GM12892 (cell line): Measurements from ENCODE around the gene ZNF556.
"Not testable (repeated sequence)": the region's sequence is repeated elsewhere in the genome, so short reads cannot be mapped to it uniquely, and the experiment has no call there.

Experiments
- DNase-seq: peaks from one replicate; pipeline ENCODE4 v3.0.0; 2011; ENCODE audit not compliant: insufficient read length
- FAIRE-seq: peaks from 2 replicates; lab custom pipeline; 2011; peaks lifted over from hg19 to GRCh38; lab: Jason Lieb, UNC
- POLR2A ChIP-seq: IDR thresholded peaks from 2 replicates; pipeline ENCODE4 v1.6.1; 2011; ENCODE audit warnings: low read depth, low read length, control low read depth
- POLR2AphosphoS5 ChIP-seq: IDR thresholded peaks from 2 replicates; pipeline ENCODE4 v1.6.1; 2011; ENCODE audit warnings: low read depth, low read length, control low read depth
- TAF1 ChIP-seq: IDR thresholded peaks from 2 replicates; pipeline ENCODE4 v1.6.1; 2011; ENCODE audit warnings: low read depth, mild to moderate bottlenecking, control low read depth, low read length, borderline replicate concordance

Gene ZNF556

DNA sequence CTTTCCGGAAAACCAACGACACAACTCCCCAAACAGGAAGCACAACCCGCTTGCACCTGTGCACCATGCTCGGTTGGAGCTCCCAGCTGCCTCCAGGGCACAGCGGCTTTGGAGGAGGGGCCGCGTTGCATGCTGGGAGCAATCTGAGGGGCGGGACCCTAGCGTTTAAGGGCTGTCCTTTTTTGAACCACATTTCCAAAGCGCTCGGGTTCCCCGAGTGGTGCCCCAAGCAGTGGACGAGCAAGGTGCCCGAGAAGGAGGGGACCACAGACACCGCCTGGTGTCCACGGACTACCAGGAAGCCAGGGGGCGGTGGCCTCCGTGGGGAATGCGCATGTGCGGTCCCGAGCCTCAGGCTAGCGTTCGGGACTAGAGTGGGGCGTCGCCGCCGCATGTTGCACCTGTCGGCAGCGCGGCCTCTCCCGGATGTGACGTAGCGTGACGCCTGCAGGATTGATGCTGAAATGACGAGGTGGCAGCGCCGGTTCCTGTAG lies 21.6 kb downstream of the ZNF556 start:
- FAIRE-seq (no peak), DNase-seq (no peak)
- TF ChIP-seq TAF1 (no peak), POLR2A (no peak), POLR2AphosphoS5 (no peak)

DNA sequence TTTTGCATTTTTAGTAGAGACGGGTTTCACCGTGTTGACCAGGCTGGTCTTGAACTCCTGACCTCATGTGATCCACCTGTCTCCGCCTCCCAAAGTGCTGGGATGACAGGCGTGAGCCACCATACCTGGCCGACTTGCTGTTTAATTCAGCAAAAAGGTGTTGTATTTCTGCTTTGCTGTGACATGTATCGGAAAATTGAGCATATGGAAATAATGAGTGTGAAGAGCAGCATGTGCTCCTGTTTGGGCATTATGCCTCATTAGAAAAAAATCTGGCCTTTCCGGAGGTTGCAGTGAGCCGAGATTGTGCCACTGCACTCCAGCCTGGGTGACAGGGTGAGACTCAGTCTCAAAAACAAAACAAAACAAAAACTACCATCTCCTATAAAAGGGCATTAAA lies 23.4 kb downstream of the ZNF556 start:
- FAIRE-seq, DNase-seq: not testable (repeated sequence)

DNA sequence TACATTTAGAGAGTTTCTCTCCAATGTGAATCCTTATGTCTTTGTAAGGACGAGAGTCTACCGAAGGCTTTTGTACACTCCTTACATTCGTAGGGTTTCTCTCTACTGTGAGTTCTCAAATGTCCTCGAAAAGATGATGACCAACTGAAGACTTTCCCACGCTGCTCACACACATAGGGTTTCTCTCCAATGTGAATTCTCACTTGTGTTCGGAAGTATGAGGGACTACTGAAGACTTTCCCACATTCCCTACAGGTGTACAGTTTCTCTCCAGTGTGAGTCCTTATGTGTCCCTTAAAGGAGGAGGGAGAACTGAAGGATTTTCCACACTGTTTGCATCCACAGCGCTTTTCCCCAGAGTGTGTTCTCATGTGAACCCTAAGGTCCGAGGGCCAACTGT lies 29.6 kb downstream of the ZNF556 start:
- DNase-seq (no peak), FAIRE-seq (no peak)
- TF ChIP-seq POLR2AphosphoS5 (no peak), POLR2A (no peak), TAF1 (no peak)

DNA sequence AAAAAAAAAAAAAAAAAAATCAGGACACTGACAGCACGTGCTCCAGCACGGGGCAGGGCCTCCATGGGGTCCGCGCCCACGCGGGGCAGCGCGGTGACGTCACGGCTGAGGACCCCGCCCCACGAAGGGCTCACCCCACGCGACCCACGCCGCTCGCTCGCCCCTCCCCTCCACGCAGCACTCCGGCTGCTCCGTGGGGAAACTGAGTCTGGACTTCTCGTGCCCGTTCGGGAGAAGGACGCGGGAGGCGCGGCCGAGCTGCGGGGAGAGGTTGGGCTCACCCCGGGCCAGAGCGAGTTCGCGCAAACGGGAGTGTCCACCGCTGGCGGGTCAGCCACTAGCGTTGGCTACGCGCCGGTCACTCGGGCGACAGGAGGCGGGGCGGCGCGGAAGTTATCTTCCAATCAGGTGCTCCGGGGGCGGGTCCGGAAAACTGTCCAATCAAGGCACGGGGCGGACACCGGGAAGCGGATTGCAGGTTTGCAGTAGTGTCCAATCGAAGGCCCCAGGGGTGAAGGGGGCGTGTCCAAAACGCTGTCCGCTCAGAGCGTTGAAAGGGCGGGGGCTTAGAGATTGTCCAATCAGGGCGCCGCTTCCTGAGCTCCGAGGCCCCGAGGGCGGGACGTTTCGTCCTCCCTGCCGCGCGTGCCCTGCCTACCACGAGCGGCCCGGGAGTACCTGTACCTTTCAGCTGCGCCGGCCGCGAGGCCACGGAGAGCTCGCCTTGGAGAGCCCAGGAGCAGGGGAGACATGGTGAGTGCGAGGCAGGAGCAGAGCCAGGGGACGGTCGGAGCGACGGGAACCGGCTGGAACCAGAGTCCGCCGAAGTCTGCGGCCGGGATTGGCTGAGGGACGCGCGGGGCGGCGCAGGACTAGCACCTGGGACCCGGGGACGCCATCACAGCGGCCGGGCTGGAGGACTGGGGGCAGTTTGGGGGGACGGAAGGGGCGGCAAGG lies 33.4 kb downstream of the ZNF556 start, which contains the start of gene ZNF57:
Gene ZNF57, plus strand, starts transcription at position 633 of the 957 bp plus-strand sequence. Its CDS starts 118 bp downstream, at position 751.
- DNase-seq (peak; percentile 98), FAIRE-seq (peak; percentile 94)
- TF ChIP-seq POLR2AphosphoS5 (peak; percentile 53), TAF1 (0 out of 2 replicates have a peak, but pooled peaks have one; percentile 27), POLR2A (peak; percentile 71; the same call in 1 of the 2 replicates)

DNA sequence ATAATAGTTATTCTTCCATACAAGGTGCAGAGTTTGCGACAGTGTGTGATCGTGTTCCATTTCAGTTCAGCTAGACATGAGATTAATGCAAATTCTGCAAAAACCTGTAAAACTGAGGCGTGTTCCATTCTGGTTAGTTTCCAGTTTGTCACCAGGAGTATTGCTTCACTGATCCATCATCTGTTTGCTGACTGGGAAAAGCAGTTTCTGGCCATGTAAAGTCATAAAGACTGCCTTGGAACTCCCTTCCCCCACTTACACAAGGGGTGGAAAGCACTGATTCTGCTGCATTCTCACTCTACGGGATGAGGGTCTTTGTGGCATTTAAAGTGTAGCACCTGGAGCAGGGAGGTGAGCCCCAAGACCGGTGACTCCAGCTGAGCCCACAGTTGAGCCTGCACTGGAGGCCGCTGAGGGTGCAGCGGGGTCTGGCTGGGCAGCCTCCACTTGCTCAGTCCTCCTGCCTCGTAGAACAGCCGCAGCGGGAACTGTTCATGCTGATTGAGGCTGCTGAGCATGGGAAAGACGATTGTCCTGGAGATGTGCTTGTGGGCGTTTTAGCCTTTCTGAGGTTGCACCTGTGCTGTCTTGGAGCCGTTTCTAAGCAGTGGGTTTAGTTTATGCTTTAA lies 35.6 kb downstream of the ZNF556 start:
- no peak for FAIRE-seq
- no peak for DNase-seq

DNA sequence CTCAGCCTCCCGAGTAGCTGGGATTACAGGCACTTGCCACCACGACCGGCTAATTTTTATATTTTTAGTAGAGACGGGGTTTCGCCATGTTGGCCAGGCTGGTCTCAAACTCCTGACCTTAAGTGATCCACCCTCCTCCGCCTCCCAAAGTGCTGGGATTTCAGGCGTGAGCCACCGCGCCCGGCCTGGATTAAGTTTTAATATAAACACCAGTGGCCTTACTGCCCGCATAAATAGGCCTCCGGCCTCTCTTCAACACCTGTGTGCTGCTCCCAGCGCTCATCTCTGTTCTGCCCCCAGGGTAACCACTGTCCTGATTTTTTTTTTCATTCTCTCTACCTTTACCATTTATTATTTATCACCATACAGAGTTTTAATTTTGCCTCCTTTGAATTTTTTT lies 36.2 kb downstream of the ZNF556 start:
- FAIRE-seq = not testable (repeated sequence)

More for the DNA sequence above, 35.6 kb downstream of the ZNF556 start:
- TF ChIP-seq POLR2A = no peak
- no peak for TF ChIP-seq POLR2AphosphoS5
- no peak for TF ChIP-seq TAF1

DNA sequence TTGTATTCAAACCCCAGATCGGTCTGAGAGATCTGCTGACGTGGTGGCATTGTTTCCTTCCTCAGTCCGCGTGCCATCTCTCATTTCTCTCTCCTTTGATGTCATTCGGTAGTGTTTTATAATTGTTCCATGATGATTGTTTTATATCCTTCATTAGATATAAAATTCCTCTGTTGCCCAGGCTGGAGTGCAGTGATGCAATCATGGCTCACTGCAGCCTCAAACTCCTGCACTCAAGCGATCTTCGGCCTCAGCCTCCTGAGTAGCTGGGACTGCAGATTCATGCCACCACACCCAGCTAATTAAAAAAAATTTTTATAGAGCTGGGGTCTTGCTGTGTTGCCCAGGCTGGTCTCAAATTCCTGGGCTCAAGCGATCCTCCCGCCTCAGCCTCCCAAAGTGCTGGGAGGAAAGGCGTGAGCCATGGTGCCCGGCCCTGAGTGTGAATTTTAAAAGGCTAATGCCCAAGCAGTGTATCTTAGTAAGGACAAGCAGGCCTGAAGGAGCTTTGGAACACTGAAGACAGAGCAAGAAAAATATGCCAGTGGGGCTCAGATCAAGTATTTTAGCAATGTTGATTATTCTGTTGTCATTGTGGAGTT lies 38.9 kb downstream of the ZNF556 start:
- FAIRE-seq (no peak), DNase-seq (no peak)
- TF ChIP-seq POLR2A (no peak), TAF1 (no peak), POLR2AphosphoS5 (no peak)

More for the DNA sequence above, 36.2 kb downstream of the ZNF556 start:
- not testable (repeated sequence) for DNase-seq

DNA sequence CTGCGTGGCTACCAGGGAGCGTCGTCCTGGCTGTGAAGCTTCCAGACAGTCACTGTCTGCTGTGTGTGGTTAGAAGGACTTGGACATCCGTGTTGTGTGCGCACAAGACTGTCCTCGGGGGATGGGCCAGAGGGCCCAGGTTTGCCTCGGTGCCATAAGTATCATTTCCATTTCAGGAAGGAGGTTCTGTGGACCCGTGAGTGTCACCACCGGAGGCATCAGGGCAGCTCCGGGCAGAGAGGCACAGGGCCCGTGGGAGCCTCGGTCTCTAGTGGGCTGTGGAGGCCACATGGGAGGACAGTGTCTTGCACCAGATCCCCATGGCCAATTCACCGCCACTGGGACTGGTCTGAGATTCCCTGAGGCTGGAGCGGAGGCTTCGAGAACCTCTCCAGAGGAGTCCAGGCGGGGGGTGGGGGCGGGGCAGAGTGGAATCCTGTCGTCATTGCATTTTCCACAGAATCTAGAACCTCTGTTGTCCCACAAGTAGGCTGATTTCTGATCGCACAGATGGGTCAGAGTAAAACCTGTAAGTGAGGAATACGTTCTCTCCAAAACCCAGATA lies 39.6 kb downstream of the ZNF556 start:
- FAIRE-seq (no peak), DNase-seq (no peak)
- TF ChIP-seq POLR2A (no peak), TAF1 (no peak)

DNA sequence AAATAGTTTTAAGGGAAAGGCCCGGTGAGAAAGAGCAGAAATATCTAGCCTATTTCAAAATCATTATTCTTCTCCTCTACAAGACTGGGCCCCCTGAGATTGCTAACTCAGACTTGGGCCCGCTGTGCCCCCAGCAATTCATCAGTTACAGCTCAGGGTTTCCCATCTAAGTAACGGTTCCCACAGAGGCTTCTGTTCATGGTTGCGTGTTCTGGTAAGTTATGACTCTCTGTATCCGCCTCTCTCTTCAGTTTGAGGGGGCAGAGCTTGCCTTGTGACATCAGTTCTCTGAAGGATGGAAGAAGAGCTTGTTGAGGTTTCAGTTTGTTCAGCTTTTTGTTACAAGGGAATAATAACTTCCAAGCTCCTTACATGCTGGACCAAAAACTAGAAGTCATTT lies 45.2 kb downstream of the ZNF556 start:
- FAIRE-seq = no peak
- TF ChIP-seq POLR2AphosphoS5 (no peak), TAF1 (no peak), POLR2A (no peak)
- no peak for DNase-seq

DNA sequence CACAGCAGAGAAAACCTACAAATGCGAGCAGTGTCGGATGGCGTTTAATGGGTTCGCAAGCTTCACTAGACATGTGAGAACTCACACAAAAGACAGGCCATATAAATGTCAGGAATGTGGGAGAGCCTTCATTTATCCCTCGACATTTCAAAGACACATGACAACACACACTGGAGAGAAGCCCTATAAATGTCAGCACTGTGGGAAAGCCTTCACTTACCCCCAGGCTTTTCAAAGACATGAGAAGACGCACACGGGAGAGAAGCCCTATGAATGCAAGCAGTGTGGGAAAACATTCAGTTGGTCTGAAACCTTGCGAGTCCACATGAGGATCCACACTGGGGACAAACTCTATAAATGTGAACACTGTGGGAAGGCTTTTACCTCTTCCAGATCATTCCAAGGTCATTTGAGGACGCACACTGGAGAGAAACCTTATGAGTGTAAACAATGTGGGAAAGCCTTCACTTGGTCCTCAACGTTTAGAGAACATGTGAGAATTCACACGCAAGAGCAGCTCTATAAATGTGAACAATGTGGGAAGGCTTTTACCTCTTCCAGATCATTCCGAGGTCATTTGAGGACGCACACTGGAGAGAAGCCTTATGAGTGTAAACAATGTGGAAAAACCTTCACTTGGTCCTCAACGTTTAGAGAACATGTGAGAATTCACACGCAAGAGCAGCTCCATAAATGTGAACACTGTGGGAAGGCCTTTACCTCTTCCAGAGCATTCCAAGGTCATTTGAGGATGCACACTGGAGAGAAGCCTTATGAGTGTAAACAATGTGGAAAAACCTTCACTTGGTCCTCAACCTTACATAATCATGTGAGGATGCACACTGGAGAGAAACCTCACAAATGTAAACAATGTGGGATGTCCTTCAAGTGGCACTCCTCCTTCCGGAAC lies 50.4 kb downstream of the ZNF556 start:
- TF ChIP-seq POLR2A = no peak
- no peak for TF ChIP-seq TAF1
- no peak for TF ChIP-seq POLR2AphosphoS5
- DNase-seq = no peak
- FAIRE-seq = no peak
